Activated CD4-positive, alpha-beta T cell treated with anti-CD3 and anti-CD28 coated beads for 36 hours (primary cell): ENCODE results near the gene HK3. TPM values are rescaled to one million over a fixed set of nuclear protein-coding genes. Genes with fewer than 3 reads are reported as not detected.

Experiments
- ATAC-seq: fragments of 200-7000 bp; cut with Tn5 transposase; one replicate; pipeline ENCODE4 v1.10.0; 2021; ENCODE audit warnings: mild to moderate bottlenecking, moderate library complexity
- CTCF ChIA-PET: fragments of 350-600 bp; sonication (Branson Sonifier 250); formaldehyde crosslinking; loops from one replicate; lab custom pipeline; 2021; ENCODE audit warnings: antibody characterized with exemption; lab: Charles Lee
- POLR2A ChIA-PET: fragments of 350-600 bp; sonication (Branson Sonifier 250); formaldehyde crosslinking; loops from one replicate; lab custom pipeline; 2021; ENCODE audit warnings: antibody characterized with exemption, inconsistent platforms; lab: Charles Lee
- DNase-seq: peaks from one replicate; pipeline ENCODE4 v3.0.0-alpha.2; 2020
- H3K27ac Mint-ChIP-seq: one replicate; pipeline ENCODE4 v1.8.0; 2021; ENCODE audit warnings: mixed read lengths
- H3K27me3 Mint-ChIP-seq: one replicate; pipeline ENCODE4 v1.8.0; 2021; ENCODE audit warnings: mixed read lengths
- H3K36me3 Mint-ChIP-seq: one replicate; pipeline ENCODE4 v1.8.0; 2021; ENCODE audit warnings: low read depth, mixed read lengths
- H3K4me1 Mint-ChIP-seq: one replicate; pipeline ENCODE4 v1.8.0; 2021; ENCODE audit warnings: mixed read lengths
- H3K4me3 Mint-ChIP-seq: one replicate; pipeline ENCODE4 v1.8.0; 2021; ENCODE audit warnings: mild to moderate bottlenecking, moderate library complexity, mixed read lengths
- H3K9me3 Mint-ChIP-seq: one replicate; pipeline ENCODE4 v1.8.0; 2021; ENCODE audit warnings: low read depth, mixed read lengths
- intact Hi-C, 2 experiments: fragments of 100-400 bp; cut with DNase I in 1 of 2; cut with micrococcal nuclease in 1 of 2; formaldehyde crosslinking; loops; one replicate each; pipeline versions ENCODE4 v1.14.2 to v1.15.1; 2022 to 2024; cut with DNase I, micrococcal nuclease
- total RNA-seq, 2 experiments: library from RNA; stranded (reverse); gene quantifications; one replicate each; pipeline ENCODE4 v1.2.3, GENCODE V29; 2021

The HK3 gene
- total RNA-seq, 2 experiments from 2014 or later: not detected

DNA sequence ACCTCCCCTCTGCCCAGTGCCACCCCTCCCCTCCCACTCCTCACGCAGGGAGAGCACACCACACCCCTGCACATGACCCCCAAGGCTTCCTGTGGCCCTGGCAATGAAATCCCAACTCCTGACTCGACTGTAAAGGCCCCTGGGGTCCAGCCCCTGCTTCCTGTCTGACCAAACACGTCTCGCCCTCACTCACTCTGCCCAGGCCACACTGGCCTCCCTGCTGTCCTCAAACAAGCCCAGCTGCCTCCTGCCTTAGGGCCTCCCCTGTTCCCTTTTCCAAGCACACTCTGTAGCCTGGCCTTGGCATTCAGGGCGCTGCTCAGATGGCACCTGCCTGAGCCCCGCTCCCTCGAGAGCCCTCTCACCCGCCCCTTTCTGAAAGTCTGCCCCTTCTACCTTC lies 42.4 kb downstream of the HK3 start:
- DNase-seq (no peak), ATAC-seq (no peak)
- no peaks in the 10 kb centered on the region for H3K4me1 Mint-ChIP-seq
- no peaks in the 10 kb centered on the region for H3K9me3 Mint-ChIP-seq
- ChIA-PET CTCF (no interaction called here), POLR2A (no interaction called here)
- no peaks in the 10 kb centered on the region for H3K36me3 Mint-ChIP-seq
- H3K4me3 Mint-ChIP-seq: no peak overlapping the region
- peaks cover 6% of the 10 kb centered on the region for H3K27me3 Mint-ChIP-seq
- intact Hi-C loops: no loop called here
- H3K27ac Mint-ChIP-seq: no peak overlapping the region

DNA sequence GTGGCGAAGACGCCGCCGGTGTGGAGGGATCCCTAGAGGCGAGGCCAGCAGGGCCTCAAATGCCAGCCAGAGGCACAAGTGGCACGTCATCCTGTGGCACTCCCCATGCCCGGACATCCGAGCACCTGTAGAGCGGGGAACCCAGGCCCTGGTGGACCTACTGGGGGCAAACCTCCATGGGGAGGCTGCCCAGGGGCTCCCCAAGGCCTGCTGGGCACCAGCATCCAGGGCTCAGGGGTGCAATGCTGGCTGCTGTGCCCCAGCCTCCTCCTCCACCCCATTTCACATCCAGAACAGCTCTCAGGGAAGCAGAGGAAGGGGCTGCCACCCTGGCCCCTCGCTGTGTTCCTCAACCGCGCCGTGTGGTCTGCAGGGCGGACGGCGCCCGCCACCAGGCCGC lies 43.5 kb downstream of the HK3 start:
- Mint-ChIP-seq H3K27ac (no peak overlapping the region), H3K9me3 (no peaks in the 10 kb centered on the region), H3K4me1 (no peaks in the 10 kb centered on the region), H3K27me3 (peaks cover 9% of the 10 kb centered on the region), H3K4me3 (no peak overlapping the region), H3K36me3 (no peaks in the 10 kb centered on the region)
- DNase-seq (no peak), ATAC-seq (no peak)
- intact Hi-C loops: no loop called here
- POLR2A ChIA-PET: no interaction called here
- CTCF ChIA-PET: no interaction called here

DNA sequence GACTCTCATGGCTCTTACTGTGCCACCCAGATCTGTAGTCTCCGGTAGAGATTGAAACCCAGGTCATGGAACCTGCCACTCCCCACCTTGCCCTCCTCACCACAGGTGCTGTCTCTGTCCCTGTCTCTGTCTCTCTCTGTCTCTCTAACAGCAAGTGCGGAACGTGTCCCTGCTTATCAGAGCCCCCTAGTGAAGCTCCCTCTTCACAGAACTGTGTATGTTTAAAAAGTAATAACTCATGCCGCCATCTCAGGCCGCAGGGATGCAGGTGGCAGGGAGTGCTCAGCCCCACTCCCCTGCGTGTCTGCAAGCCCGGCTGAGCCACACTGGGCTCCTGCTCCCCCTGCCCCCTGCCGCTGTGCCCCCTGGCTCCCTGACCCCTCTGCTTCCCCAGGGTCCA lies 45.0 kb downstream of the HK3 start:
- DNase-seq: no peak
- intact Hi-C loops: no loop called here
- Mint-ChIP-seq H3K9me3 (no peaks in the 10 kb centered on the region), H3K4me1 (no peaks in the 10 kb centered on the region), H3K36me3 (no peaks in the 10 kb centered on the region), H3K4me3 (no peak overlapping the region), H3K27me3 (peaks cover 13% of the 10 kb centered on the region), H3K27ac (no peak overlapping the region)
- no peak for ATAC-seq
- ChIA-PET CTCF (no interaction called here), POLR2A (no interaction called here)

DNA sequence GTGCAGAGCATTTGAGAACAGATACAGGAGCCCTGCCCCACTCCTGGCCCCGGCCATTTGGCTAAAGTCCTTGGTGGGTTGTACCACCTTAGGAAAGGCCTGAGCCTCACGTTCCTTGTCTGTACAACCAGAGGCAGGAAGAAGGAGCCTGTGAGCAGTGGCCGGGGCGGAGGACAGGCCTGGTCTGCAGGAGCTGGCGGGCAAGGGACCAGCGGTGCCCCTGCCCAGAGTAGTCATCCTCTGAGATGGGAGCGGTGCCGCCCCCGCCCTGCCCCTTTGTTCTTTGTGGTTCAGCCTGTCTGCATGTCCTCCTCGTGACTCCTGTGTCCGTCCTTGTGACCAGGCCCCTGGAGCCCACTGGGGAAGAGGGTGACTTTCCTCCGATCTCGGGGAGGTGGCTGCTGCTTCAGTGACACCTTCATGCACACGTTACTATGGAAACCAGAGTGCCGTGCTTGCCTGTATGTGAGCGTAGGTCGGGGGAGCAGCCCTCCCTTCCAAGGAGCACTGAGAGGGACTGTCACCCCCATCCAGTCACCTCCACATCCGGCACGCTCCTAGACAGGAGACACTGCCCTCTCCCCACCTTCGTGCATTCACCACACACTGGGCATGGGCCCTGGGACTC lies 45.9 kb downstream of the HK3 start:
- intact Hi-C loops: no loop called here
- H3K4me3 Mint-ChIP-seq: no peak overlapping the region
- CTCF ChIA-PET: no interaction called here
- no peaks in the 10 kb centered on the region for H3K4me1 Mint-ChIP-seq
- ATAC-seq (no peak), DNase-seq (no peak)
- H3K36me3 Mint-ChIP-seq: no peaks in the 10 kb centered on the region
- no peaks in the 10 kb centered on the region for H3K9me3 Mint-ChIP-seq
- peaks cover 12% of the 10 kb centered on the region for H3K27me3 Mint-ChIP-seq
- POLR2A ChIA-PET: no interaction called here
- H3K27ac Mint-ChIP-seq: no peak overlapping the region

DNA sequence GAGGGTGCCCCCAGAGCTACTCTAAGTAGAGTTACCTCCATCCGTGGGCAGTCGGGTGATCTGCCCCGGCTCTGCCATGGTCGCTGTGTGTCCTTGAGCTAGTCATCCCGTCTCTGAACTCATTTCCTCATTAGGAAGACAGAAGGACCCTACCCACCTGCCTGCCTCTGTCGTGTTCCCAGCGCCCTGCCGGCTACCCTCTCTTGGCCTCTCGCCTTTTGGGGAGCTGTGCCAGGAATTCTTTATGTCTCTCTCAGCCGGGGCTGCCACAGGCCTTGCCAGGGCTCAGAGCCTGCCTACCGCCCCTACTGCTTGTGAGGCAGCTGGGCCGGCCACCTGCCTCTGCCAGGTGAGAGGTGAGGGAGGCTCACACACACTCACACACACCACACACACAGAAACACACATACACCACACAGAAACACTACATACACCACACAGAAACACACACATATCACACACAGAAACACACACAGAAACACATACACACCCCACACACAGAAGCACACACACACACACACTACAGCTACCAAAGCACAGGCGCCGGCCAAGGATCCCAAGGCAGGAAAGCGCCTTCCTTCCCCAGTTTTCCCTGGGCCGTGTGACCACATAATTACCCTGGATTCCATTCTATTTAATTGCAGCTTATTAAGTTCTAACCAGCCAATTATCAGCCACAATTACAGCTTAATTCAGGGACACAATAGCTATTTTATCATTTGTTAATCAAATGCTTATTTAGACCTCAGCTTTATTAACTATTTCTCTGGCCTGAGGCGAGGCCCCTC lies 47.1 kb downstream of the HK3 start:
- no peaks in the 10 kb centered on the region for H3K4me1 Mint-ChIP-seq
- ATAC-seq (no peak), DNase-seq (no peak)
- H3K27me3 Mint-ChIP-seq: peaks cover 11% of the 10 kb centered on the region
- ChIA-PET POLR2A (no interaction called here), CTCF (no interaction called here)
- no peaks in the 10 kb centered on the region for H3K9me3 Mint-ChIP-seq
- no peak overlapping the region for H3K27ac Mint-ChIP-seq
- H3K36me3 Mint-ChIP-seq: no peaks in the 10 kb centered on the region
- H3K4me3 Mint-ChIP-seq: no peak overlapping the region
- intact Hi-C loops: no loop called here

DNA sequence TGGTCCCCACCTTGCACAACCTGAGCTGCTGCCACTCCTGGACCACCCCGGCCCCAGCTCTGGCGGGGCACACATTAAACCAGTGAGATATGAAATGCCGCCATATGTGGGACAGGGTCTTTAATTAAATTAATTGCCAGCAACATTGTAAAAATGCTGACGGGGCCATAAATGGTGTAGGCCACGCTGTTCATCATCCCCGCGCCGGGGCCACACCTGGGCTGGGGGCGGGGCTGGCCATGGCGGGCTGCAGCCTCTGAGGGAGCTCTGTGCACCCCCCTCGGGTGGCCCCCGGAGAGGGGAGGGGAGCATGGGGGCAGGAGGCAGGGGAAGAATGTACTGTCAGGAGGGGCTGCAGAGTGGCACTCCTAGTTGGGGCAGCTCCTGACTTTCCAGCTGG lies 47.8 kb downstream of the HK3 start:
- DNase-seq: no peak
- POLR2A ChIA-PET: no interaction called here
- peaks cover 11% of the 10 kb centered on the region for H3K27me3 Mint-ChIP-seq

DNA sequence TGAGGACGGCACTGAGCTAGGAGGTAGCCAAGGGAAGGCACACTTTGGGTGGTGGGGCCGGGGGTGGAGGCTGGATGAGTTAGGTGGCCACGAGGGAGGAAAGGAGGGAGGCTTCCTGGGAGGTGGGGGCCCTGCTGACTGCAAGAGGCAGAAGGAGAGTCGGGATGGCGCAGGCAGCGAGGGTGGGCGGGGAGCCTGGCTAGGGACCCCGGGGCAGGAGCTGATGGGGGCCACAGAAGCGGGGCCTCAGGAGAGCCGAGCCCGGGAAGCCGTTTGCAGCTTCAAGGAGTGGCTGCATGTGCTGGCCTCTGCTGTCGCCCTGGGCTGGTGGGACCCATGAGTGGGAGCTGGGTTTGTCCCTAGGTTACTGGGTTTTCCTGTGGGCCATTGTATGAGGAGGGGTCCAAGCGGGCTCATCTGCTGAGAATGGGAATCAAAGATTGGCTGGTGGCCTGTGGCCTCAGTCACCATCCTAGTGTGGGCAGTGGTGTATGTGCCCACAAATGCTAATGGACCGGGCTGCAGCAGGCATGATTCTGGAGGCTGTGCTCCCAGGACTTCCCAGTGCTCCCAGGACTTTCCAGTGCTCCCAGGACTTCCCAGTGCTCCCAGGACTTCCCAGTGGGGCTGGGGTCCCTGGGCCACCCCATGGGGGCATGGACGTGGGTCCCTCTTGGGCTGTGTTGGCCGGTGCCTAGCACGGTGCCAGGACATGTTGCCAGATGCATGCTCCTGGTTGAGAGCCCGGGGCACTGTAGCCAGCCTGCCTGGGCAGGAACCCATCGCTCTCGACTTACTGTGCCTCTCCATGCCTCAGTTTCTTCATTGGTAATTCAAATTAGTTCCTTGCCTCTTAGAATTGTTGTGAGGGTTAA lies 48.5 kb downstream of the HK3 start:
- peaks cover 17% of the 10 kb centered on the region for H3K27me3 Mint-ChIP-seq
- no peaks in the 10 kb centered on the region for H3K4me1 Mint-ChIP-seq
- no peaks in the 10 kb centered on the region for H3K9me3 Mint-ChIP-seq
- intact Hi-C loops: no loop called here
- DNase-seq: no peak
- no peaks in the 10 kb centered on the region for H3K36me3 Mint-ChIP-seq
- no peak overlapping the region for H3K27ac Mint-ChIP-seq
- POLR2A ChIA-PET: no interaction called here
- H3K4me3 Mint-ChIP-seq: no peak overlapping the region
- CTCF ChIA-PET: no interaction called here
- ATAC-seq: no peak

More for the DNA sequence above, 47.8 kb downstream of the HK3 start:
- ATAC-seq: no peak
- CTCF ChIA-PET: no interaction called here
- H3K4me3 Mint-ChIP-seq: no peak overlapping the region
- no peaks in the 10 kb centered on the region for H3K36me3 Mint-ChIP-seq
- no peak overlapping the region for H3K27ac Mint-ChIP-seq
- H3K9me3 Mint-ChIP-seq: no peaks in the 10 kb centered on the region
- H3K4me1 Mint-ChIP-seq: no peaks in the 10 kb centered on the region
- intact Hi-C loops: no loop called here

DNA sequence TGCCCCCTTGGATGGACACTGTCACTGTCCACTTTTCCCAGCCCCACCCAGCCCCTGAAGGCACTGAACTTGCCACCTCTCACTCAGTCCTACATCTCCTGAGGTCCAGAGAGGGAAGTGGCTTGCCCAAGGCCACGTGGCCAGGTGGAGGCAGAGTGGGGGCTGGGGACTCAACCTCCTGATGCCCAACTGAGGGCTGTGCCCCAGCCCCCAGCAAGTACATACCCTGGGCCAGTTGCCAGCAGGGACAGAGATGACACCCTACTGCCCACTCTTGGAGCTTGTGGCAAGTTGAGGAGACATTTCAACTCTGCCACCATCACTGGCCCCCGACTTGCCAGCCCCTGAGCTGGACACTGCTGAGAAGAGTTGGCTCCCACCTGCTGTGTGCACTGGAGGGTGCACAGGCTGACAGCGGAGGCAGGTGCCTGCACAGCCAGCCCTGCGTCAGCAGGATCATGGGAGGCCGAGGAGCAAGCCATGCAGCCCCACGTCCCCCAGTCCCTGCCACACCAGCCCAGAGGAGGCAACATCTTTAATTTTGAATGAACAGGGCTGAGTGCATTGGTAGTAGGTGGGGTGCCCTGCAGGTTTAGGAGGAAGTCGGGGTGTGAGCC lies 49.4 kb downstream of the HK3 start:
- POLR2A ChIA-PET: no interaction called here
- Mint-ChIP-seq H3K4me1 (no peaks in the 10 kb centered on the region), H3K36me3 (no peaks in the 10 kb centered on the region), H3K4me3 (no peak overlapping the region), H3K9me3 (no peaks in the 10 kb centered on the region), H3K27me3 (peaks cover 22% of the 10 kb centered on the region), H3K27ac (no peak overlapping the region)
- intact Hi-C loops: no loop called here
- ATAC-seq: no peak
- DNase-seq: no peak
- CTCF ChIA-PET: no interaction called here

DNA sequence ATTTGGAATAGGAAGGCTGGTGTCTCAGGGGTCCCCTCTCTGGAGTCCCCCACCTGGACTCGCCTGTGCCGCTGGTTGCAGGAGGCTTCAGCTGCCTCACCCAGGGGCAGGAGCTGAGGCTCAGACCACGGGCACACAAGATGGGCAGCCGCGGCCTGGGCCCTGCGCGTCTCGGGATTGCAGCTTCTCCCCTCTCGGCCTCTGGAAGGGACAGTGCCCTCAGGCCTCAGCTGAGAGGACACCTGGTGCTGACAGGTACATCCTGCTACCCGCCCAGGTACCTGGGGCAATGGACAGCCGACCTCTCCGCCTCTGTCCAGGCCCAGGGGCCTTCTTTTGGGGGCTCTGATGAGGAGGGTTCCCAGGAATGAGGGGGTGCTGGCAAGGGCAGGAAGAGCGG lies 50.5 kb downstream of the HK3 start:
- CTCF ChIA-PET: interaction anchor here (0.7 kb wide), 1 partner anchor 1993 kb away, joined by 3 read pairs; no protein-coding TSS in a partner anchor
- no peak overlapping the region for H3K4me3 Mint-ChIP-seq

DNA sequence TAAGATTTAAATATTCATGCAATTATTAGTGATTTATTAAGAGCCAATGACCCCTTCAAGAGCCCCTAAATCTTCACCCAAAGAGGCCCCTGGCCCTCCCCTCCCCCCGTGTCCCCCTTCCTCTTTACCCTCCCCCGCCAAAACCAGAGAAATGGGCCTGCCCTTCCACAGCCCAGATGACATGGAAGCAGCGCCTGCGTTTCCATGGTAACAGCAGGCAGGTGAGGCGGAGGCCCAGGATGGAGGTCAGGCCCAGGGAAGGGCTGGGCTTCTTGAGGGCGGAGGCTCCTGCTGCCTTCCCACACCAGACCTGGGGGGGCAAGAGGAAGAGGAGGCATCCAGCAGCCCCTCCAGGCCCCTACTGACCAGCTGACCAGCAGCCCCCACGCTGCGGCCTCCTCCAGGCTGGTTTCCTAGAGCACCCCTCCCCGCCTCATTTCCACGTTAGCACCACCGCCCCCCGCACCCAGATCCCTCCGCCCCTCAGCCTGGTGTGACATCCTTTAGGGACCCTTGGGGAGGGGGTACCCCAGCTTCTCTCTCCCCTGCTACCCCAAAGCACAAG lies 51.3 kb downstream of the HK3 start:
- Mint-ChIP-seq H3K4me1 (no peaks in the 10 kb centered on the region), H3K9me3 (no peaks in the 10 kb centered on the region), H3K27me3 (peaks cover 24% of the 10 kb centered on the region), H3K4me3 (no peak overlapping the region), H3K36me3 (no peaks in the 10 kb centered on the region), H3K27ac (no peak overlapping the region)
- ATAC-seq: no peak
- no peak for DNase-seq
- ChIA-PET CTCF (interaction anchor here (0.7 kb wide), 1 partner anchor 1993 kb away, joined by 3 read pairs; no protein-coding TSS in a partner anchor), POLR2A (no interaction called here)
- intact Hi-C loops: no loop called here

More for the DNA sequence above, 50.5 kb downstream of the HK3 start:
- no peak for DNase-seq
- peaks cover 22% of the 10 kb centered on the region for H3K27me3 Mint-ChIP-seq
- no peak overlapping the region for H3K27ac Mint-ChIP-seq
- no peak for ATAC-seq
- no peaks in the 10 kb centered on the region for H3K4me1 Mint-ChIP-seq
- POLR2A ChIA-PET: no interaction called here
- no peaks in the 10 kb centered on the region for H3K9me3 Mint-ChIP-seq
- intact Hi-C loops: no loop called here
- H3K36me3 Mint-ChIP-seq: no peaks in the 10 kb centered on the region

DNA sequence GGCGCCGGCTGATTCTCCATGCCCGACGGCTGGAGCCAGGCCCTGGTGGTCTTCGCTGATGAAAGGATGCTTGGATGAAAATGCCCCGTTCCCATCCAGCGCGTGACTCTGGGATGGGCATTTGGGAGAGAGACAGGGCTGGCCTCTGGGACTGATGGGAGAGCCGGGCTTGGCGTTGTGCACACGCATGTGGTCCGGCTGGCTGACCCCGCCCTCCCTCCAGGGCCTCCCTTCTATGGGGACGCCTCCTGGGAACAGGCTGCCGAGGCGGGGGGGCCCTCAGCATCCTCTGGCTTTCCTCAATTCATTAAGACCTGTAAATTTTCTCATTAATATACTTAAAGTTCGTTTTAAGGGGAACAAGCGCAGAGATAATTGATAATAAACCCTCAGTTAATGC lies 52.0 kb downstream of the HK3 start:
- Mint-ChIP-seq H3K36me3 (no peaks in the 10 kb centered on the region), H3K4me3 (no peak overlapping the region), H3K27me3 (peaks cover 26% of the 10 kb centered on the region), H3K9me3 (no peaks in the 10 kb centered on the region), H3K4me1 (no peaks in the 10 kb centered on the region), H3K27ac (no peak overlapping the region)
- CTCF ChIA-PET: no interaction called here
- intact Hi-C loops: no loop called here
- ATAC-seq (no peak), DNase-seq (no peak)
- POLR2A ChIA-PET: no interaction called here
